ENCODE data around the gene FBLN7.

The FBLN7 gene

DNA sequence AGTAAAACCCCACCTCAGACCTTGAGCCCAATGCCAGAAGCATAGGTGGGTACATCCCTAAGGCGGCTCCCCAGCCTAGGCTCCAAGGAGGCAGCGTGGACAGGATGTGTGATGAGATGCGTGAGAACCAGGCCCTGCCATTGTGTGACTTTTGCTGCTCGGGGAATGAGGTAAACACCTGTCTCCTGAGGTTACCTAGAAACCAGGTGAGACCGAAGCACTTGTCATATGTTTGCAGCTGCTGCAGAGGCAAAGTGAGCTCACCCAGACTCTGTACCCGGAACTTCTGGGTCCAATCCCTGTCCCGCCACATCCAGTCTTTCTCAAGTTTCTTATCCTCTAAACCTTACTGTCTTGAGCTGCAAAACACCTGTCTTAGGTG lies 3.4 kb downstream of the FBLN7 start:
- TF ChIP-seq RAD21 (IDR thresholded peaks at IDR 0.05; ENCODE audit: low read depth), result no peak
- no peak for TF ChIP-seq TCF12 (IDR thresholded peaks at IDR 0.05; ENCODE audit: low read depth)
- TF ChIP-seq, protein P1, sequence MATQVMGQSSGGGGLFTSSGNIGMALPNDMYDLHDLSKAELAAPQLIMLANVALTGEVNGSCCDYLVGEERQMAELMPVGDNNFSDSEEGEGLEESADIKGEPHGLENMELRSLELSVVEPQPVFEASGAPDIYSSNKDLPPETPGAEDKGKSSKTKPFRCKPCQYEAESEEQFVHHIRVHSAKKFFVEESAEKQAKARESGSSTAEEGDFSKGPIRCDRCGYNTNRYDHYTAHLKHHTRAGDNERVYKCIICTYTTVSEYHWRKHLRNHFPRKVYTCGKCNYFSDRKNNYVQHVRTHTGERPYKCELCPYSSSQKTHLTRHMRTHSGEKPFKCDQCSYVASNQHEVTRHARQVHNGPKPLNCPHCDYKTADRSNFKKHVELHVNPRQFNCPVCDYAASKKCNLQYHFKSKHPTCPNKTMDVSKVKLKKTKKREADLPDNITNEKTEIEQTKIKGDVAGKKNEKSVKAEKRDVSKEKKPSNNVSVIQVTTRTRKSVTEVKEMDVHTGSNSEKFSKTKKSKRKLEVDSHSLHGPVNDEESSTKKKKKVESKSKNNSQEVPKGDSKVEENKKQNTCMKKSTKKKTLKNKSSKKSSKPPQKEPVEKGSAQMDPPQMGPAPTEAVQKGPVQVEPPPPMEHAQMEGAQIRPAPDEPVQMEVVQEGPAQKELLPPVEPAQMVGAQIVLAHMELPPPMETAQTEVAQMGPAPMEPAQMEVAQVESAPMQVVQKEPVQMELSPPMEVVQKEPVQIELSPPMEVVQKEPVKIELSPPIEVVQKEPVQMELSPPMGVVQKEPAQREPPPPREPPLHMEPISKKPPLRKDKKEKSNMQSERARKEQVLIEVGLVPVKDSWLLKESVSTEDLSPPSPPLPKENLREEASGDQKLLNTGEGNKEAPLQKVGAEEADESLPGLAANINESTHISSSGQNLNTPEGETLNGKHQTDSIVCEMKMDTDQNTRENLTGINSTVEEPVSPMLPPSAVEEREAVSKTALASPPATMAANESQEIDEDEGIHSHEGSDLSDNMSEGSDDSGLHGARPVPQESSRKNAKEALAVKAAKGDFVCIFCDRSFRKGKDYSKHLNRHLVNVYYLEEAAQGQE (IDR thresholded peaks at IDR 0.05; ENCODE audit: low read depth), result no peak
- TF ChIP-seq ZBTB7A (IDR thresholded peaks at IDR 0.05; ENCODE audit: low read depth), result no peak
- TF ChIP-seq TAF1 (IDR thresholded peaks at IDR 0.05; ENCODE audit: low read depth), result no peak
- TF ChIP-seq EGR1 (IDR thresholded peaks at IDR 0.05), result no peak
- no peak for TF ChIP-seq USF1 (IDR thresholded peaks at IDR 0.05)
- no peak for TF ChIP-seq TEAD4 (IDR thresholded peaks at IDR 0.05)
- no peak for TF ChIP-seq NFIC (IDR thresholded peaks at IDR 0.05)
- TF ChIP-seq, protein P2, sequence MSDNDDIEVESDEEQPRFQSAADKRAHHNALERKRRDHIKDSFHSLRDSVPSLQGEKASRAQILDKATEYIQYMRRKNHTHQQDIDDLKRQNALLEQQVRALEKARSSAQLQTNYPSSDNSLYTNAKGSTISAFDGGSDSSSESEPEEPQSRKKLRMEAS (IDR thresholded peaks at IDR 0.05), result no peak
- no peak for TF ChIP-seq YY1 (IDR thresholded peaks at IDR 0.05; ENCODE audit: low read depth)
- no peak for TF ChIP-seq CEBPB (IDR thresholded peaks at IDR 0.05)
- no peak for TF ChIP-seq EP300 (IDR thresholded peaks at IDR 0.05; ENCODE audit: borderline replicate concordance)
- no peak for TF ChIP-seq FOXM1 (IDR thresholded peaks at IDR 0.05; ENCODE audit: borderline replicate concordance, low read depth)
- no peak for TF ChIP-seq CREB1 (IDR thresholded peaks at IDR 0.05; ENCODE audit: low read depth)

DNA sequence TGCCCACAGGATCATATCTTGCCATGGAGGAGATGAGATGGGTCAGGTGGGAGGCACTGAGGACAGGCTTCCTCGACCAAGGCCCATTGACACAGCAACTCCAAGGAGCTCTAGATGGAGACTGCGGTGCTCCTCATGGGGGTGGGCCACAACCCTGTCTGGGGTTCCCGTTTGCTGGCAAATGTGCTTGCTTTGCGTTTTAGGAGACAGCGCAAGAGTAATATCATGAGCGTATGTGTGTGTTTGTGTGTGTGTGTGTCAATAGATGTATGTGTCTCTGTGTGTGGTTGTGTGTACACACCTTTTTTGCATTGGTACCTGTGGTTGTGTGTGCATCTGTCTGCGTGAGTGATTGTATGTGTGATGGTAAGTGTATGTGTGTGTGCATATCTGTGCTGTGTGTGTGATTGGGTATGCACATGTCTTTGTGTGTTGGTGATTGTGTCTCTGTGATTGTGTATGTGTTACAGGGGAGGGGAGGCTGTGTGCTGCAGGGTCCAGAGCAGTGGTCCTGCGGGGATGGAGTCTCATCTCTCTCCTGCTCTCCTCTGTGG lies 4.4 kb downstream of the FBLN7 start:
- TF ChIP-seq, protein P1 (IDR thresholded peaks at IDR 0.05; ENCODE audit: low read depth), result no peak
- TF ChIP-seq TEAD4 (IDR thresholded peaks at IDR 0.05), result no peak
- no peak for TF ChIP-seq TAF1 (IDR thresholded peaks at IDR 0.05; ENCODE audit: low read depth)
- TF ChIP-seq RAD21 (IDR thresholded peaks at IDR 0.05; ENCODE audit: low read depth), result no peak
- TF ChIP-seq YY1 (IDR thresholded peaks at IDR 0.05; ENCODE audit: low read depth), result no peak
- no peak for TF ChIP-seq FOXM1 (IDR thresholded peaks at IDR 0.05; ENCODE audit: borderline replicate concordance, low read depth)

- TF ChIP-seq EGR1 (IDR thresholded peaks at IDR 0.05) (no peak), EP300 (IDR thresholded peaks at IDR 0.05; ENCODE audit: borderline replicate concordance) (no peak)
These were observed 5.0 kb downstream of the FBLN7 start for GRCh38 chr2:112143150-112143549.

DNA sequence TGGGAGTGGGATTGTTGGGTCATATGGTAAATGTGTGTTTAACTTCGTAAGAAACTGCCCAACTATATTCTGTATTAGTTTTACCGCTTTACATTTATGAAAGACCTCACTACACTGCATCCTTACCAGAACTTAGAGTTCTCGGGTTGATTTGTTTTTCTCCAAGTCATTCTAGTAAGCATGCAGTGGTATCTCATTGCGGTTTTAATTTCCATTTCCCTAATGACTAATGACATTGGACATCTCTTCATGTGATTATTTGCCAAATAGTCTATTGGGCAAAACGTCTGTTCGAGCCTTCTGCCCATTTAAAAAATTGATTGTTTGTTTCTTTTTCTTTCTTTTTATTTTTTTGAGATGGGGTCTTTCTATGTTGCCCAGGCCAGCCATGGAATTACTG lies 6.8 kb downstream of the FBLN7 start:
- TF ChIP-seq CREB1 (IDR thresholded peaks at IDR 0.05; ENCODE audit: low read depth), result no peak
- TF ChIP-seq TEAD4 (IDR thresholded peaks at IDR 0.05), result no peak
- TF ChIP-seq, protein P1 (IDR thresholded peaks at IDR 0.05; ENCODE audit: low read depth), result no peak
- TF ChIP-seq FOXM1 (IDR thresholded peaks at IDR 0.05; ENCODE audit: borderline replicate concordance, low read depth), result no peak
- no peak for TF ChIP-seq NFIC (IDR thresholded peaks at IDR 0.05)
- TF ChIP-seq, protein P2 (IDR thresholded peaks at IDR 0.05), result no peak
- TF ChIP-seq RAD21 (IDR thresholded peaks at IDR 0.05; ENCODE audit: low read depth), result no peak
- no peak for TF ChIP-seq TCF12 (IDR thresholded peaks at IDR 0.05; ENCODE audit: low read depth)
- no peak for TF ChIP-seq CEBPB (IDR thresholded peaks at IDR 0.05)
- TF ChIP-seq YY1 (IDR thresholded peaks at IDR 0.05; ENCODE audit: low read depth), result no peak
- no peak for TF ChIP-seq EGR1 (IDR thresholded peaks at IDR 0.05)

DNA sequence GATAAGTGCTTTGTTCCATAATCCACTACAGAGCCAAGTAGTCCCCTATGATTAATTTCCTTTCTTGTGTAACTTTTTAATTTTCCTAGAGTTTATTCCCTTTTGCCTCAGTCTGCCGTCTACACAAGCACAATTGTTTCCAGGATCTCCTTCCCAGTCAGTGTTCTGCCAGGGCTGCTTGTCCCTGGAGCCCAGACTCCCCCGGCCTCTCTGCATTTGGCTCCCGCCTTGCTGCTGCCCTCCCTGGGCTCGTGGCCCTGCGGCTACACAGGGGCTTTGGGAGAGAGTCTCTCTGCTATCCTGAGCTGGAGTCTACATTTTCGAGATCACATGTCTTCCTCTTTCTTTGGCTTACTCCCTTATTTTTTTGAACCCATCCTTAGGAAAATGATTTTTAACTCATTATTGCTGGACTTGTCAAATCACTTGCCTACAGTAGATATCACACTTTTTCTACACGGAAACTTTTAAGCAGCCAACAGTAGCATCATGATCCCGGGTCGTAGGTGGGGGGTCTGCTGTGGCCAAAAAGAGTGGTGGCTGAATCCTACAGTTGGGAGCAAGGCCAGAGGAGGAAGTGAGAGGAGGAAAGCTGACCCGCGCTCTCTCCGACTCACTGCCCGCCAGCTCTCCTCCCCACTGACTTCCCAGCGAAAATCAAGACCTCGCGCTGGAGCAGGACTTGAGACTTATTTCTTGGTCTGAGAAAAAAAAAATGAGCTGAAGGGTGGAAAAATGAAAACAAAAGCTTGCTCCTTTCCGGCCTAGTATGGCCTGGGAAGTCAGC lies 9.4 kb downstream of the FBLN7 start:
- no peak for TF ChIP-seq TCF12 (IDR thresholded peaks at IDR 0.05; ENCODE audit: low read depth)
- no peak for TF ChIP-seq NFIC (IDR thresholded peaks at IDR 0.05)
- no peak for TF ChIP-seq TEAD4 (IDR thresholded peaks at IDR 0.05)
- TF ChIP-seq RAD21 (IDR thresholded peaks at IDR 0.05; ENCODE audit: low read depth), result no peak
- no peak for TF ChIP-seq CREB1 (IDR thresholded peaks at IDR 0.05; ENCODE audit: low read depth)
- no peak for TF ChIP-seq TAF1 (IDR thresholded peaks at IDR 0.05; ENCODE audit: low read depth)
- TF ChIP-seq USF1 (IDR thresholded peaks at IDR 0.05), result no peak
- TF ChIP-seq EP300 (IDR thresholded peaks at IDR 0.05; ENCODE audit: borderline replicate concordance), result no peak
- TF ChIP-seq EGR1 (IDR thresholded peaks at IDR 0.05), result no peak
- TF ChIP-seq YY1 (IDR thresholded peaks at IDR 0.05; ENCODE audit: low read depth), result no peak

Measured in Ishikawa (cell line).